GM18499 (cell line): ENCODE results near the gene NDUFA9.

Experiments used
- ATAC-seq: cut with Tn5 transposase; IDR thresholded peaks from one replicate; pipeline ENCODE4 v1.9.1; 2021; ENCODE audit warnings: moderate number of reproducible peaks; ENCODE audit not compliant: insufficient read depth, unreplicated experiment

NDUFA9 gene

DNA sequence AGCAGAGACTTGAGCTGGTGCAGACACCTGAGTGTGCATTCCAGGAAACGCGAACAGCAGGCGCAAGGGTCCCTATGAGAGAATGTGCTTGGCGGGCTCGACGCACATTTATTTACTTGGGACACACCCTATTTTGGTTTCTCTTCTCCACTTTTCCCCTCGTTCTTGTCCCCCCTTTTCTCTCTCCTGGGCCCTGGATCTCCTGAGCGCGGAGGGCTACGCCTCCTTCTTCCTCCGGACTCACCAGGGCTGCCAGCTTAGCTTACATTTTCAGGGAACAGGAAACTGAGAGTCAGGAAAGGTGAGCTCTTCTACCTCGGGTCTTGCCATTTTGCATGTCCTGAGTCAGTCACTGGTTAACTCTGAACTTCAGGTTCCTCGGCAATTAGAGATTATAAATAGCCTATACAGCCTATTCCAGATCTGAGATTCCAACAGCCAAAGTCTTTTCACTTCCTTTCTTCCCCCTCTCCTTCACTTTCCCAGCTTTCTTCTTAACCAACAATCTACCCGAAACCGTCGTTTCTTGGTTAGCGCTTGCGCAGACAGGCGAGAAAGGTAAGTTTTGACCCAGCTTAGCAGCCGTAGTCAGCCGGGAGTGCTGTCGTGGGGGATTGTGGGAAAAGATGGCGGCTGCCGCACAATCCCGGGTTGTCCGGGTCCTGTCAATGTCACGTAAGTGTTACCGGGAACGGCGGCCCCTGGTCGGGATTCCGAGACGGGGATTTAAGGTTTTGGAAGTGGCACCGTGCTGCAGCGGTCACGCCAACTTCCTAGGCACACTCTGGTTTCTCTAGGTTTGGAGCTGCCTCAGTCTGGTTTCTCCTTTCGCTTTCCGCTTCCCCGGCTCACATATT, at the start of gene NDUFA9, which contains the start of gene AKAP3:
Gene NDUFA9, plus strand, starts transcription at position 614 of the 857 bp plus-strand sequence. Its CDS starts 13 bp downstream, at position 627.
Gene AKAP3, minus strand, starts transcription at position 551 of the 857 bp plus-strand sequence. CDS start 10,855 bp downstream, outside the sequence.
- peak; percentile 44 for ATAC-seq

DNA sequence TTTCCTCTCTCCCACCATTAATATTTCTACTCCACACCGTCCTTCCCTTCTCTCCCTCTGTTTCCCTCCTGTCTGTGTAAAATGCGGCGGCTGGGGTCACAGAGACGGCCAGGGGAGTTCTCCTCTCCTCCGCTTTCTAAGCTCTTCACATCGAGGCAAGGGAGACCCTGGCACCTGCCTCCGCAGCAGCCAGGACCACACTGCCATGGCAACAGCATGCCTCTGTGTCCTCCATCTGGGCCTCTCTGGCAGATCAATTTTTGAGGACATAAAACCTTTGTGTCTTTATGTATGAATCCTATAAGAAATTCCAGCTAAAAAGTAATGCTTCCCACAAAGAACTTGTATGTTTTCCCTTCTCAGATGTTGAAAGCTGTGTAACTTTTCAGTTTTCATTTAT, 45.5 kb upstream of the NDUFA9 start:
- no peak for ATAC-seq

DNA sequence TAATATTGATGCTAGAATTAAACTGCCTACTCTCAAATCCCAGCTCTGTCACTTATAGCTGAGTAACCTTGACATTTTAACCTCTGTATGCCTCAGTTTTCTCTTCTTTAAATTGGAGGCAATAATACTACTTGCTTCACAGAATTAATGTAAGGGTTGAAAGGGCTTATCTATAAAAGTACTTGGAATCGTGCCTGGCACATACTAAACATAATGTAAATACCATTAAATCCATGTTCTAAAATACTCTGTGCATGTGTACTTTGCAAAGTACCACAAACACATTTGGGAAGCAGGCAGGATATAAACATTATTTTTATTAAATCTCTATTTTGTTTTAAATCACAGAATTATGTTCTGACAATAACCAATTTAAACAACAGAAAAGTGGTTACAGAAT, 45.0 kb upstream of the NDUFA9 start:
- ATAC-seq: no peak

DNA sequence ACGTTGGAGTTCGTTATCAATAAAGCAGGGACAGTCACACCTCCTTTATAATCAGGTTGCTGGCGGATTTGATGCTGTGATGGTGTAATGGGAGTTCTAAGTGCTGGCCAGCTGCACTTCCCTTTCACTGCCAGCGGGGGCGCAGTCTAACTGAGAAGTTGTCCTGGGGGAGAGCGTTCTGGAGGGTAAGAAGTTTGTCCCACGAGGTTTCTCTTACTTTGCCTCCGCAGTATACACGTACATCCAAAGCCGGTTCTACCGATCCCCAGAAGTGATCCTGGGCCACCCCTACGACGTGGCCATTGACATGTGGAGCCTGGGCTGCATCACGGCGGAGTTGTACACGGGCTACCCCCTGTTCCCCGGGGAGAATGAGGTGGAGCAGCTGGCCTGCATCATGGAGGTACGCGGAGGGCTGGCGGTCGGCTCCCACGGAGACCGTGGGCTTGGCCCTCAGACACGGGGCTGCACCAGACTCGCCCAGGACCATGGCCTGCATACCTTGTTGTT, 44.2 kb upstream of the NDUFA9 start:
- peak; percentile 95 for ATAC-seq

DNA sequence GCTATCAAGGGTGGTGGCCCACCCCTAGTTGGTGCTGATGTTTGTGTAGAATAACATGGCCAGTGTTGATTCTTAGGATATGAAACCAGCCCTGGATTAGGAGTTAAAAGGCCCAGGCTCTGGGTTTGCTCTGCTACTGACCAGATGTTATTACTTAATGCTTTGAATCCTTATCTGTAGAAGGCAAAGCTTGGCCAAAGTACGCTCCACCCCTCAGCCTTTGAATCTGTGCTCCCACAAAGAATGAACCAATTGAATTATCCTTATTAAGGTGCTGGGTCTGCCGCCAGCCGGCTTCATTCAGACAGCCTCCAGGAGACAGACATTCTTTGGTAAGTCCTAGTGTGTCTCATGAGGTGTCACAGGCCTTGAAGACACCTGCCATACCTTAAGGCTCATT, 41.9 kb upstream of the NDUFA9 start:
- no peak for ATAC-seq

DNA sequence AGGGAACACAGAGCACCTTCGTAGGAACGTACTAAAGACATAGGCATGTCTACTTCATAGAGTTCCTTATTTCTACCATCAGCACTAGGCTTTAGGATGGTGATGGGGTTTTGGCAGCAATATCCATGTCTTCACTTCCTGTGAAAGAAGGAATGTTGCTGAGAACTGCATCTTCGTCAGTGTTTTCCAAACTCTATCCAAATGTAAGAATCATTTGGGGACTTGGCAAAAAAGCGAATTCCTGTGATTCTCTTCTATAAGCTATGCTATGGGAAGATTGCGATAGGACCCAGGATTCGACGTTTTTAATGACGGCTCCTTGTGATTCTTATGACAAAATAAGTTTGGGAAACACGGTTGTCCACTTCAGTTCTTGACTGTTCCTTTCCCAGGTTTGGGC, 39.8 kb upstream of the NDUFA9 start:
- ATAC-seq: no peak

DNA sequence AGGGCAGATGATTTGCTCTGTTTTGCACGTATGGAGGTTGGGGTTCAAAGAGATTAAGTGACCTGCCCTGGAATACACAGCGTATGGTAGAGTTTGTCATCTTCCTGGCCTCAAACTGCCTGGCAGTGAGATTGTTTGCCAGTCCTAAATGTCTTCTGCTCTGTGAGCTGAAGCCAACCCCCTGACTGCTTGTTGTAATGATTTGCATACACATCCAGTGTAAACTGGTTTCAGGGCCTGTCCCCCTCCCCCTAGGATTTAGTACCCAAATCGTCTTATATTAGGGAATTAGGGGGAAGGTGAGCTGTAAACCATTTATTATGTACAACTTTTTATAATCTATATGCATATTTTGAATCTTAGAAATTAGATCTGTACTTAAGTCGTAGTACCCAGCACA, 38.4 kb upstream of the NDUFA9 start:
- no peak for ATAC-seq

DNA sequence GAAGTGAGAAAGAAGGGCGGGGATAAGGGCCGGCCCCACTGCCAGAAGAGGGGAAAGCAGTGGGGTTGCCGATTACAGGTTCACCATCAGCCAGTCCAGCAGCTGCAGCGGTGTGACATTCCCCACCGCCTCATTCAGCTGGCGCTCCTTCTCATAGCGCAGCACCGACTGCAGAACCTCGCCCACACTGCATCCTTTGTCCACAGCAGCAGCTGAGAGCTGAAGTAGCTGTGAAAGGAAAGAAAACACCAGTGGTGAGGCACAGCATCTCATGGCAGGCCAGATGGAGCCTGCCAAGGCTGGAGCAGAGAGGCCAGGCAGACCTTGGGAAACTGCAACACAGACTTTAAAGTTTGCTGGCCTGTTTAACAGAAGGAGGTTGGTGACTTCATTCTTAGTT, 33.2 kb upstream of the NDUFA9 start:
- ATAC-seq: no peak

DNA sequence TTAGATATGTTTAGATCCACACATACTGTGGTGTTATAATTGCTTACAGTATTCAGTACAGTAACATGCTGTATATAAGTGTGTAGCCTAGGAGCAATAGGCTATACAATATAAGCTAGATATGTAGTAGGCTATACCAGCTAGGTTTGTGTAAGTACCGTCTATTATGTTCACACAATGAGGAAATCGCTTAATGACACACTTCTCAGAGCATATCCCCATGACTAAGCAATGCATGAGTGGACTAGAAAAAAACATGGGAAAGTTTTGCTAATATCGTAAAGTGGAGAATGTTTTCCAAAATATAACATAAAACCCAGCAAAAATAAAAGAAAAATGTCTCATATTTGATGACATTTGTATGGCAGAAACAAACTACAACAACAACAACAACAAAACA, 27.4 kb upstream of the NDUFA9 start:
- ATAC-seq: no peak

DNA sequence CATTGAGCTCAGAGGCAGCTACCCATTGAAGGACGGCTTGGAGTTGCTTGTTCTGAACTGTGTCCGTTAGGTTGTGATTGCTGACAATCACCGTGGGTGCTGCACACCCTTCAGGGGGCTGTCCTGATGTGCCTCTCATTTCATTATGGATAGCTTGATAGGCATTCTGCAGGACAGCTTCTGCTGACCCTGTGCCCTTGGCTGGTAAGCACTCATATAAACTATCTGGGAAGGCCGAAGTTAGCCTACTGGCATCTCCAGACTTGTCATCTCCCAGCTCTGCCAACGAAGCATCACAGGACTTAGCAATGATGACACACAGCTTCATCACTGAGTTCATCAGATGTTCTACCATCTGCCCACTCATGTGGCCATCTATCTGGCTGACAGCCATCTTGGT, 22.4 kb upstream of the NDUFA9 start:
- no peak for ATAC-seq

DNA sequence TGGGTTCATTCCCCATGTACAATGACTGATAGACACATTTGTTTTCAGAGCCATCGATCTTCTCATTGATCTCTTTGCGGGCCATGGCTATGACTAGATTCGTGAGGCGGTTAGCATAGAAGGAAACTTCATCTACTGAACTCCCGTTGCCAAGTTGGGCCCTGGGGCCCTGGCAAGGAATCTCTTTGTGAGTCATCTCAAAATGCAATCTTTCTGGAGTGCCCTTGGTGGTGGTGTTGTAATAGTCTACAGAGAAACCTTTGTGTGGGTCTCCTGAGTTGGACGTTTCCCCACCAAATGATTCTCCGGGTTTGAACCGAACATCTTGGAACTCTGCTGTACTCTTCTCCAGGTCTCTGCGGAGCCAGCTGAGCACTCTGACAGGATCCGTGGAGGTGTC, 20.5 kb upstream of the NDUFA9 start:
- ATAC-seq: no peak

DNA sequence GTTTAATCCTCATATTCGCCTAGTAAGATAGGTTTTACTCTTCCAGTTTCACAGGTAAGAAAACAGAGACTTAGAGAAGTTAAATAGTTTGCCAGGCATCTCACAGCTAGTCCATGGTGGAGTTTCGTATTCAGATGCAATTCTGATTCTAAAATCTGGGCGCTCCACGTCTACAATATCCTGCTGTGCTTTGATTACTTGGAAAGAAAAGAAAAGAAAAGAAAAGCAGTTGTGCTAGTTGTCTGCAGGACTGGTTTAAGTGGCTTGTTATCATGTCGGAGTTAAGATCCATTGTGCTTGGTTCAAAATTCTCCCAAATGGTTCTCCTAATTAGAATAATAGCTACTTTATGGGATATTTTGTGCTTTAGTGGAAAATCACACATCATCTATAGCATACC, 18.7 kb upstream of the NDUFA9 start:
- ATAC-seq: no peak

DNA sequence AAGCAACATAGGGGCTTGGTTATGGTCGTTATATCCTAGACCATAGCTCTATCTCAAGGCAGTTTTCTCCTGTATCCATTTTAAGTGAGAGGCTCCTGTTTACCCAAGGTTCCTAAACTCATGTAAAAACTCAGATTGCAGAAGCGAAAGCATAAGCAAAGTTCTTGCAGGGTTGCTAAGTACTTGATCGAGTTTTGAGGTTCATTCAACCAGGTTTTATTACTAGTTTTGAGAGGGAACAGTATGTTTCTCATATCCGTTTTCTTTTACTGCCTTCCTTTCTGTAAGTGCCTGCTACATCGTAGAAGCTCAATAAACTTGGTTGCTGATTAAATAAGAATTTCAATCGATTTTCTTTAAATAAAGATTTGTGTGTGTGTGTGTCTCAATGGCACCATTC, 5.2 kb upstream of the NDUFA9 start:
- no peak for ATAC-seq

DNA sequence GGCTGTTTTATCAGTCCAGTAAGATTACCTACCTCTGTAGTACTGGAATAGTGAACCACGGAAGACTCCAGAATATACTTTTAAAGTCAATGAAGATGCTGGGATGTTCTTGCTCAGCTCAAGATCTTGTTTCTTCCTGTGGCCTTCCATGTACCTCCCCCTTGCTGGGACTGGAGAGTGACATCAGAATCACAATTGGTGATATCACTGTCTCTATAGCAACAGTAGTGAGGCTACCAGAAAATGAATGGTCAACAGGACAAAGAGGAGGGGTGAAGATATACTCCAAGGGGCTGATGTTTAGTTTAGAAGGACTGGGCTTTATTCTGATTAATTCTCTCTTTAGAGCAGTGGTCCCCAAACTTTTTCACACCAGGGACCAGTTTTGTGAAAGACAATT, 3.9 kb upstream of the NDUFA9 start:
- no peak for ATAC-seq

DNA sequence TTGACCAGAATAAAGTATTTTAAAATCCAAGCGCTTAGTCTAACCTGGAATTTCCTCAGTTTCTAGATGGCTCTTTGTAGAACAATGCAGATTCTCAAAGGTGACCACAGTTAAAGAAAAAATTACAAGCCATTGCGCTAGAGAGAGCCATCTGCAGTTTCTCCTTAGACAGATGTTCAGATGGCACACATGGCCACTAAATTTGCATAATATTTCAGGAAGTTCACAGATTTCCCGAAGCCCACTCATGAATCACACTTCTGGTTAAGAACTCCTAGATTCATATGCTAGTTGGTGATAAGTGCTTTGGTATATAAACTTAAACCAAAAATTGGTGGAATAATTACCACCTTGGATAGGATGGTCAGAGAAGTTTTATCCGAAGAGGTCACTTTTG, 812 bp upstream of the NDUFA9 start:
- no peak for ATAC-seq

DNA sequence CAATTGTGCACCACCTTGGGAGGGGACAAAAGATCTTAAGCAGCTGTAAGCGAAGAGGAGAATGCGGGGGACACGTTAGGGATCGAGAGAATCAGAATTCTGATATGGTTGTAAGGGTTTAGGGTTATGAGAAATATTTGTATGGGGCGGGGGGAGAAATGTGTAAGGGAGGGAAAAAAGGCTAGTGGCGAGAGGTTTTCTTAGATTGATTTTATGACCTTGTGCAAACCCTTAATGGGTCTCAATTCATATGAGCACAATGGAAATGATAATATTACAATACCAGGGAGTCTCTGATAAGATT, 396 bp downstream of the NDUFA9 start:
- no peak for ATAC-seq

DNA sequence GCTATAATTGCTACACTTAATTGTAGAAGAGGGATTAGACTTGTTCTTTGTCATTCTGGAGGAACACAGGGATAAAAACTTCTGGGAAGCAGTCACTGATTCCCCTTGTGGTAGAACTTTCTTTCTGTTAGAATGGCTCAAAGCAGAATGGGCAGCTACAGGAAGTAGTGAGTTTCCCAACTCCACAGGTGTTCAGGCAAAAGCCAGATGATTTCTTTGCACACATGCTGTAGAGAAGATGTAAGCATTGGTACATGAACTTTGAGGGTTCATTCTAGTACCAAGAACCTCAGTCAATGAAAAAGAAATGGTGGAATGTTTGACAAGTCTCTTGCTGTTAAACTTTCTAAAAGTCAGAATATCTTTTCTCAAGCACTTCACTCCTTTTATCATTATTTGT, 4.3 kb downstream of the NDUFA9 start:
- ATAC-seq: no peak

DNA sequence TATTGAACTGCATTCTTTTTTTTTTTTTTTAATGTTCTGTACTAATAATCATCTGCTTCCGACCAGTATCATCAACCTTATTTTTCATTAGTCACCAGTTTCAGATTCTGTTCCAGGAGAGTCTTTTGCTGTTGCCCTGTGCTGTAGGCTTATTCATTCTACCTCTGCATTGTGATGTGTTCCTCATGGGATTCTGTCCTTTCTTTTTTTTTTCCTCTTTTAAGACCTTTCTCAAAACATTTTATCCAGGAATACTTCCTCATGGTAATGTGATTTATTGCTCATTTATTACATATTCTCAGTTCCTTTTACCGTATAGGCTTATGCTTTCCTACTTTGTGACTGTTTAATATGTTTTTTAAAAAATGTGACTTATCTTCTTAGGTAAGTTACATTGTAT, 4.8 kb downstream of the NDUFA9 start:
- ATAC-seq: no peak

DNA sequence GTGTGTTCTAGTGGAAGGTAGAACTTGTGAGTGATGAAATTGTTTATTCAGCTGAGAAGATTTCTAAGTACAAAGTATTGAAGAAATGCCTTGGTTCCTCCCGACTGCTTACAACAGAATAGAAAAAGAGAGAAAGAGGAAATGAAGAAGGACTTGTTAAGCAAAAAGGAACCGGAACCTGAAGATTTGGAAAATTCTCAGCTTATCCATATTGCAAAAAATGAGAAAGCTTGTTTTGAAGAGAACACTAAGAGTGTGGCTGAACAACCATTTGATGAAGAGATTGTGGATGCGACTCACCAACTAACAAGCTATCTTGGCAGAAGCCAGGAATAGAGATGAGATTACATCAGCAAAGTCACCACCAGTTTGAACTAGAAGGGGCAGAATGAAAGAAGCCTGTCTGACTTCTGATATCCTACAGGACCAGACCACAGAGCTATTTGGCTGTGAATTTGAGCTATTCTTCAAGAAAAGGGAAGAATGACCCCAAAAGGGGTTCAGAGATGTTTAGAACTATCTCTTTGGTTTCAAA, 15.1 kb downstream of the NDUFA9 start:
- ATAC-seq: no peak

DNA sequence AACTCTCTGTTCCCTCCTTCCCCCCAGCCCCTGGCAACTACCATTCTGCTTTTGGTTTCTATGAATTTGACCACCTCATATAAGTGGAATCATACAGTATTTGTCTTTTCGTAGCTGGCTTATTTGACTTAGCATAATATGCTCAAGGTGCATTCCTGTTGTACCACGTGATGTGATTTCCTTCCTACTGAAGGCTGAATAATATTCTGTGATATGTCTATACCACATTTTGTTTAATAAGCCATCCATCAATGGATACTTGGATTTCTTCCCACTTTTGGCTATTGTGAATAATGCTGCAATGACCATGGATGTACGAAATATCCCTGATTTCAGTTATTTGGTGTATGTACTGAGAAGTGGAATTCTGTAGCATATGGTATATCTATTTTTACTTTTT, 16.3 kb downstream of the NDUFA9 start:
- no peak for ATAC-seq

DNA sequence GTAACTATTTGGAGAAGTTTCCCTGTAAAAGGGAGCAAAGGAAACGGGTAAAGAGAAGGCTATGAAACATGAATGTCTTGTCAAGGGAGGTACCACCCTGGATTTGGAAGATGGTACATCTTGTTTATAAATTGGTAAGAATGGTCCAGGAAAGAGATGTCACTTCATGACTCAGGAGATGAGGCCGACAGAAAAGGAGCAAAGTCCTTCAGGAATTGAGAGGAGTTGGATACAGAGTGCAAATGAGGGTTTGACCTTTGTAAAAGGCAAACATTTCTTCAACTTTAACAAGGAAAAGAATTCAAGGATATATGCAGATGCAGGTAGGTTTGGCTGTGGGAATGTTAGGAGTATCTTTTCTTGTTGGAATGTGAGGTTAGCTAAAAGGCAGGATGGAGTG, 30.8 kb downstream of the NDUFA9 start:
- no peak for ATAC-seq

DNA sequence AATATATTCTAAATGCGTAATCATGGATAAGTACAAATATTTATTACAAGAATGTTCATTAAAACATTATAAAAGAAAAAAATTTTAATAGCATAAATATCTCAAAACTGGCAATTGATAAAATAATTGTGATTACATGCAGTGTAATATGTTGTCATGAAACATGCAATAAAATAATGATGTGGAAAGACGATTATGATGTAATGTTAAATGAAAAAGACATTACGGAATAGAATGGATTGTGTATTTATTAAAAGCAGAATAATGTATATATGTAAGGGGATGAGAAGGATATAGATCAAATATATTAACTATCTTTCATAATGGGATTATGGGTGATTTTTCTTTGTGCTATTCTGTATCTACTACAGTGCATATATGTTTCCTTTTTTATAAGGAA, 32.8 kb downstream of the NDUFA9 start:
- no peak for ATAC-seq
